KMS-11 (cell line): ENCODE results near the gene PAPSS1.

Experiments
- H2AFZ ChIP-seq: fragments of 200-600 bp; sonication (generic); 2 replicates; pipeline ENCODE4 v1.6.1; 2016; ENCODE audit warnings: antibody characterized with exemption, mixed run types, low read depth
- H3K27ac ChIP-seq: fragments of 200-600 bp; sonication (generic); 2 replicates; pipeline ENCODE4 v1.6.1; 2016; ENCODE audit warnings: mild to moderate bottlenecking, mixed run types
- H3K27me3 ChIP-seq: fragments of 200-600 bp; sonication (generic); 2 replicates; pipeline ENCODE4 v1.6.1; 2017; ENCODE audit warnings: mild to moderate bottlenecking, low read depth, mixed run types, moderate library complexity; ENCODE audit not compliant: insufficient read depth
- H3K36me3 ChIP-seq: fragments of 200-600 bp; sonication (generic); 2 replicates; pipeline ENCODE4 v1.6.1; 2017; ENCODE audit warnings: mild to moderate bottlenecking, mixed run types; ENCODE audit not compliant: insufficient read depth
- H3K4me1 ChIP-seq: fragments of 200-600 bp; sonication (generic); 2 replicates; pipeline ENCODE4 v1.6.1; 2016; ENCODE audit warnings: mild to moderate bottlenecking, low read depth, mixed run types; ENCODE audit not compliant: poor library complexity, severe bottlenecking
- H3K4me2 ChIP-seq: fragments of 200-600 bp; sonication (generic); 2 replicates; pipeline ENCODE4 v1.7.0; 2016; ENCODE audit warnings: mild to moderate bottlenecking, mixed run types
- H3K4me3 ChIP-seq: fragments of 200-600 bp; sonication (generic); IDR thresholded peaks from 2 replicates; pipeline ENCODE4 v1.6.1; 2017; ENCODE audit warnings: low read depth, low read length, mixed read lengths; ENCODE audit not compliant: insufficient read depth
- H3K79me2 ChIP-seq: fragments of 200-600 bp; sonication (generic); 2 replicates; pipeline ENCODE4 v1.6.1; 2016; ENCODE audit warnings: low read depth, mixed run types; ENCODE audit not compliant: insufficient read depth
- H3K9ac ChIP-seq: fragments of 200-600 bp; sonication (generic); 2 replicates; pipeline ENCODE4 v1.6.1; 2016; ENCODE audit warnings: mild to moderate bottlenecking, mixed run types
- H4K20me1 ChIP-seq: fragments of 200-600 bp; sonication (generic); 2 replicates; pipeline ENCODE4 v1.6.1; 2016; ENCODE audit warnings: mild to moderate bottlenecking, mixed run types; ENCODE audit not compliant: insufficient read depth
- CTCF ChIP-seq: fragments of 200-600 bp; sonication (generic); conservative IDR thresholded peaks from 2 replicates; pipeline ENCODE4 v1.6.1; 2017; ENCODE audit warnings: low read depth, mild to moderate bottlenecking, antibody characterized with exemption, low read length, moderate library complexity, mixed read lengths

The PAPSS1 gene

GRCh38 chr4:107618656-107619055, 101.4 kb downstream of the PAPSS1 start:
- Histone ChIP-seq H3K4me2 (no peak overlapping the region), H3K36me3 (no peaks in the 10 kb centered on the region), H3K4me1 (no peaks in the 10 kb centered on the region), H3K27me3 (no peaks in the 10 kb centered on the region), H4K20me1 (no peaks in the 10 kb centered on the region), H2AFZ (no peak overlapping the region), H3K27ac (no peak overlapping the region), H3K79me2 (no peaks in the 10 kb centered on the region), H3K4me3 (no peak overlapping the region), H3K9ac (no peak overlapping the region)
- no peak for TF ChIP-seq CTCF

GRCh38 chr4:107616838-107617389, 103.1 kb downstream of the PAPSS1 start:
- no peaks in the 10 kb centered on the region for H3K27me3 ChIP-seq
- H3K4me1 ChIP-seq = no peaks in the 10 kb centered on the region
- H3K27ac ChIP-seq = no peak overlapping the region
- H3K4me3 ChIP-seq = no peak overlapping the region
- H3K36me3 ChIP-seq = no peaks in the 10 kb centered on the region
- no peaks in the 10 kb centered on the region for H4K20me1 ChIP-seq
- H2AFZ ChIP-seq = no peak overlapping the region
- no peak for TF ChIP-seq CTCF
- H3K4me2 ChIP-seq = no peak overlapping the region
- no peaks in the 10 kb centered on the region for H3K79me2 ChIP-seq
- no peak overlapping the region for H3K9ac ChIP-seq

DNA sequence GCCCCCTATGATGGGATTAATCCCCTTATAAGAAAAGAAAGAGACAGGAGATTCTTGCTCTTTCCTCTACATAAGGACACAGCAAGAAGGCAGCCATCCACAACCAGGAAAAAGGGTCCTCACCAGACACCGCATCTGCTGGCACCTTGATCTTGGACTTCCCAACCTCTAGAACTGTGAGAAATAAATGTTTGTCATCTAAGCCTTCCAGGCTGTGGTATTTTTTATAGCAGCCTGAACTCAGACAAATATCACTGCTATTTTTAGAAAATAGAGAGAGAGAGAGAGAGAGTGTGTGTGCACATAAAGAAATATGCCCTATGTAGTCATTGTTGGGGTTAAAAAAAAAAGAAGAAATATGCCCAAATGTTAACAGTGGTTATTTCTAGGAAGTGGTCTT, 104.2 kb downstream of the PAPSS1 start:
- H3K9ac ChIP-seq = no peak overlapping the region
- no peak overlapping the region for H3K4me2 ChIP-seq
- no peak overlapping the region for H3K27ac ChIP-seq
- H3K36me3 ChIP-seq = no peaks in the 10 kb centered on the region
- no peak overlapping the region for H3K4me3 ChIP-seq
- H2AFZ ChIP-seq = no peak overlapping the region
- no peaks in the 10 kb centered on the region for H3K79me2 ChIP-seq
- no peaks in the 10 kb centered on the region for H3K4me1 ChIP-seq
- no peaks in the 10 kb centered on the region for H4K20me1 ChIP-seq
- TF ChIP-seq CTCF = no peak
- no peaks in the 10 kb centered on the region for H3K27me3 ChIP-seq

- Histone ChIP-seq H3K79me2 (no peaks in the 10 kb centered on the region), H3K4me1 (no peaks in the 10 kb centered on the region), H3K27me3 (no peaks in the 10 kb centered on the region), H3K4me2 (no peak overlapping the region), H3K4me3 (no peak overlapping the region), H3K9ac (no peak overlapping the region), H2AFZ (no peak overlapping the region), H4K20me1 (no peaks in the 10 kb centered on the region), H3K27ac (no peak overlapping the region), H3K36me3 (no peaks in the 10 kb centered on the region)
- no peak for TF ChIP-seq CTCF
These were observed 116.6 kb downstream of the PAPSS1 start for GRCh38 chr4:107603430-107603829.

GRCh38 chr4:107600983-107601382, 119.1 kb downstream of the PAPSS1 start:
- Histone ChIP-seq H3K79me2 (no peaks in the 10 kb centered on the region), H3K27ac (no peak overlapping the region), H3K9ac (no peak overlapping the region), H3K27me3 (no peaks in the 10 kb centered on the region), H4K20me1 (no peaks in the 10 kb centered on the region), H3K36me3 (no peaks in the 10 kb centered on the region), H3K4me3 (no peak overlapping the region), H3K4me2 (no peak overlapping the region), H3K4me1 (no peaks in the 10 kb centered on the region), H2AFZ (no peak overlapping the region)
- no peak for TF ChIP-seq CTCF
